B cell (primary cell): ENCODE measurements around the gene CCL3.

Experiments used
- CTCF ChIP-seq: fragments of 200-600 bp; IDR thresholded peaks from one replicate; pipeline ENCODE4 v1.8.0; 2022; ENCODE audit warnings: antibody characterized with exemption, mild to moderate bottlenecking
- EZH2 ChIP-seq: IDR thresholded peaks from 2 replicates; pipeline ENCODE4 v1.6.1; 2012; ENCODE audit warnings: borderline replicate concordance, low read depth, mild to moderate bottlenecking, moderate library complexity, low read length; ENCODE audit not compliant: insufficient read depth, poor library complexity, severe bottlenecking

DNA sequence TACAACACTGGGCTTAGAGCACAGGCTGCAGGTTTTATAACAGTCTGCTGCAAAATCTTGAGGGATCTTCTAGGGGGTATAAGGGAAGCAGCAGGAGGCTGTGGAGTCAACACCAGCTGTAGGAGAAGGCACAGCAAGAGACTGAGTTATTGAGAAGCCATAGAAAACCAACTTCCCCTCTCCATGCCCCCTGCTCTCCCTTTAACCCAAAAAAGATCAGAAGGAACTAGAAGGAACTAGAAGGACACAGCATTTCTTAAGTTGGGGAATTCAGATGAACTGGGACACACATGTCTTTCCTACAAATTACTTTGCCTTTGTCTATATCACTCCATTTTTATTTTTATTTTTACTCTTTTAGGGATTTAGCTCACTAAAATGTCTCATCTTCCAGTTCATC is 32.0 kb downstream of the CCL3 start:
- TF ChIP-seq CTCF: no peak
- no peak for TF ChIP-seq EZH2
